HG02678 (cell line): ENCODE data around the gene UBTD1.

Source experiments
- ATAC-seq: cut with Tn5 transposase; IDR thresholded peaks from one replicate; pipeline ENCODE4 v1.9.1; 2021; ENCODE audit warnings: mild to moderate bottlenecking, moderate library complexity; ENCODE audit not compliant: unreplicated experiment

Gene UBTD1

DNA sequence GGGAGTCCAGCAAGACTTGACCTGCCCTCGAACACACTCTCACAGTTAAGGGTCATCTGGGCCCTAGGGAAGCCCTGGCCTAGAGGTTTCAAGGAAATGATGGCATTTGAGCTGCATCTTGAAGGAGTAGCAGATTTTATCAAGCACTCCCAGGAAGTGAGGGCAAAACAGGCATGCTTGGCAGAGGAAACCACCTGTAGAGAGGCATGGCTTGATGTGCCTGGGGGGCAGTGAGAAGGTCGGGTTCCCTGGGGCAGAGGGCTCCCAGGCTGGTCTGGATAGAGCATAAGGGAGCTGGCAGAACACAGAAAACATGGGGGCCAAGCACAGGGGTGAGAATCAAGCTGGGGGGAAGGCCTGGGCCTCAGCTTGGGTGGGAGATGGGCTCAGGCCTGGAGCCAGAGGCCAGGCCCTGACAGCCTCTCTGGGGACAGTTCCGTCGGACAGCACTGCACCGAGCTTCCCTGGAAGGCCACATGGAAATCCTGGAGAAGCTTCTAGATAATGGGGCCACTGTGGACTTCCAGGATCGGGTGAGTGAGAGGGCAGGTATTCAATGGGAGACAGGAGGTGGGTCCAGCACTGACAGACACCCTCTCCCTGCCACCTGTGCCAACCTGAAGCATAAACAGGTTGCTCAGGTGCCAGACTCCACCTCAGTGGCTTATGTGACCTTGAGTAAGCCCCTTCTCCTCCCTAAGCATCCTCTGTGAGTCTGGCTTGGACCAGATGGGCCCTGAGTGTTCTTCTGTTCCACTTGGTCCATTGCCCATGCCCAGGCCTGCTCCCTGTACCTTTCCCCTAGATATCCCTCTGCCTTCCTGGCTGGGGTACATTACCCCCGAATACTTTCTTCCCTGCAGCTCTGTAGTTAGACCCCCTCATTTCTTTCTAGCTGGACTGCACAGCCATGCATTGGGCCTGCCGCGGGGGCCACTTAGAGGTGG is 82.0 kb downstream of the UBTD1 start:
- ATAC-seq, result no peak

DNA sequence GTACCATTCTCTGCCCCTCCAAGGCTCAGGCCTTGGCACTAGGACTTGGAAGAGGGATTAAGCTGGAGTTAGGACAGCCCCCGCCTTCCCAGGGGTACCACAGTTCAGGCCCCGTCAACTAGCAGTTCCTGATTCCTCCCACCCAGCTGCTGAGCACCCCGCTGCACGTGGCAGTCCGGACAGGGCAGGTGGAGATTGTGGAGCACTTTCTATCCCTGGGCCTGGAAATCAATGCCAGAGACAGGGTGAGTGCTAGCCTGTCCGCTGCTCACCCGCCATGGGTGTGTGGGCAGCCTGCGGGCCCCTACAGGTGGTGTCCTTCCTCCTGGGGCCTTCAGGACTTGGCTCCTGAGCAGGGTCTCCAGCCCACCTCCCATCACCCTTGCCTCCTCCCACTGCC is 83.4 kb downstream of the UBTD1 start:
- no peak for ATAC-seq

DNA sequence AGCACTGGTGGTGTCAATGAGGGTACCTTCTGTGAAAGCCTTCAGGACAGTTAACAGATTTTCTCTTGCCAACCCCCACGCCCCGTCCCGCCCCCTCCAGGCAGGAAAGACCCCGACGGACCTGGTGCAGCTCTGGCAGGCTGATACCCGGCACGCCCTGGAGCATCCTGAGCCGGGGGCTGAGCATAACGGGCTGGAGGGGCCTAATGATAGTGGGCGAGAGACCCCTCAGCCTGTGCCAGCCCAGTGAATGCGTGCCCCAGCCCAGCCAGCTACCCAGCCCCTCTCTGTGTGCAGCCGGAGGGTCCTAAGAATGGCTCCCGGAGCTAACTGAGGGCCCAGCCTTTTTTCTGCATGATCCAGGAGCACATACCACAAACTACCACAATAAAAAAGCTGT is 84.8 kb downstream of the UBTD1 start:
- ATAC-seq, result no peak

DNA sequence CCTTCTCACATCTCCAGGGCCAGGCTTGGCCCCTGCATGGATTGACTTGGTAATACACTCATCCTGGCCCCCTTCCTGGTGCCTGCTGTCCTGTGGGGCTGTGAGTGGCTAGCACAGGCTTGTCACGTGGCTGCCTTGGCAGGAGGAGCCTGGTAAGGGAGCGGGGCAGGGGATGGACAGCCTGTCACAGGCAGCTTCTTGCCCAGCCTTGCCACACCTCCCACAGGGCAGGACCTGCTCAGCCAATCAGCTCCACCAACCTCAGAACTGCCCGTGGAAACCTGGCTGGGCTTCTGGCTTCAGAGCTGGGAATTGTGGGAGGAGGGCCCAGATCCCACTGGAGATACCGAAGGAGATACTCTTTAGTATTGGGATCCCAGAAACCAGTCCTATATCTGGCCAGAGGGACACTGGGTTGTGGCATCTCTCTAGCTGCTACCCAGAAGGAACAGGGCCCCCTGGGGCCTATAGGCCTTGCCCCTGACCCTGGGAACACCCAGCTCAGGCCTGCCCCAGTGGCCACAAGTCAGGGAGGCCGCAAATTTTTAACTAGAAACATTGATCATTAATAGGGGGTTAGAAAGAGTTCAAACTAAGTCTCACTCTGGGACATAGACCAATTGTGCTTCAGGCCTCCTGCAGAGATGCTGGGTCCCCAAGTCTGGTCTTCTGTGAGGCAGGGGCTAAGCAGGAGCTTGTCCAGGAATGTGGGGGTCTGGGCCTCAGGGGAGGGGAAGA is 85.5 kb downstream of the UBTD1 start, which contains the start of gene HOGA1:
TSS of gene HOGA1 (plus strand) at position 330 of the 738 bp plus-strand sequence. CDS start at position 645, 315 bp downstream.
- ATAC-seq, result no peak

DNA sequence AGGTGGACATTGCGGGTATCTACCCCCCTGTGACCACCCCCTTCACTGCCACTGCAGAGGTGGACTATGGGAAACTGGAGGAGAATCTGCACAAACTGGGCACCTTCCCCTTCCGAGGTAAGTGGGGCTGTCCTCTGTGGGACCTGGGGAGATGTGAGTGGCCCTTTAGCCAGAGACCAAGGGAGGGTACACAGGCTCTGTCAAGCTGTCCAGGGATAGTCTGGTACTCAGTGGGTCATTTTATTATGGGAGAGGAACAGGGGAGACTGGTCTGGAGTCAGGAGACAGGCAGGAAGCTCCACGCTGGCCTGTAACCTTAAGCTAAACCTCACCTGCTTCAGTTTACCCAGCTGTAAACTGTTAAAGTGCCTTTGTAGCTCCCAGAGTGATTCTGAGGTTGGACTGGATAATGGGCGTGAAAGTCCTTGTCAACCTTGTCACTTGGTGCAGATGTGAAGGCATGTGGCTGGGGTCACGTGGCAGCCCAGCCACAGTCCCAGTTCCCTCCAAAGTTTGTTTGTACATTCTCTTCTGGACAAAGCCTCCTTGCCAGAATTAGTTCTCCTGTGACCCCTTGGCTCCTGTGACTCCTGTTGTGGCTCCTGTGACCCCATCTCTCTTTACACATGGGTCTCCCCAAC is 86.2 kb downstream of the UBTD1 start:
- ATAC-seq, result no peak

DNA sequence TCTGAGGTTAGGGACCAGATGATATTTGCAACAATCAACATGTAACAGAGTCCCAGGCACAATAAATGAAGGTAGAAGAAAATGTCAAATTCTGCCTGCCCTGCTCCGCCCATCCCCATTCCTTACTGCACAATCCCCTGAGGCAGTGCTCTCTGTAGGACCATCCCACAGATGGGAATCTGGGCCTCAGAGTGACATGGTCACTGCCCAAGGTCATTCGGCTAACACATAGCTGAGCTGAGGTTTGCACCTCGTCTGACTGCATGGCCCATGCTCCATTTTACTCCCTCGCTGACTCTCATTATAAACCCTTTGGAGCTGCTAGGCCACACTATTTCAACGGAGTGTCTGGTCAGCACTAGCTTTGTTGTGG is 86.7 kb downstream of the UBTD1 start:
- no peak for ATAC-seq

DNA sequence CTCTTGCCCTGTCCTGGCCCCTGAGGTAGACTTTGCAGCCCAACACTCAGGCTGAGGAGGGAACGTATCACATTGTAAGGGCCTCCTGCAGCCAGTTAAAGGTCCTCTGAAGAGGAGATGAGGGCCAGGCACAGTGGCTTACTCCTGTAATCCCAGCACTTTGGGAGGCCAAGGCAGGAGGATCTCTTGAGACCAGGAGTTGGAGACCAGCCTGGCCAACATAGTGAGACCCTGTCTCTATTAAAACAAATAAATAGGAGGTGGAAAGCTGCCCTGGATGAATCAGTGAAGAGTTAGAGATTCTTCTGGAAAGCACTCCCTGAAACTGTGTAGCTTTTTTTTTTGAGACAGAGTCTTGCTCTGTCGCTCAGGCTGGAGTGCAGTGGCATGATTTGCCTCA is 88.5 kb downstream of the UBTD1 start:
- no peak for ATAC-seq

DNA sequence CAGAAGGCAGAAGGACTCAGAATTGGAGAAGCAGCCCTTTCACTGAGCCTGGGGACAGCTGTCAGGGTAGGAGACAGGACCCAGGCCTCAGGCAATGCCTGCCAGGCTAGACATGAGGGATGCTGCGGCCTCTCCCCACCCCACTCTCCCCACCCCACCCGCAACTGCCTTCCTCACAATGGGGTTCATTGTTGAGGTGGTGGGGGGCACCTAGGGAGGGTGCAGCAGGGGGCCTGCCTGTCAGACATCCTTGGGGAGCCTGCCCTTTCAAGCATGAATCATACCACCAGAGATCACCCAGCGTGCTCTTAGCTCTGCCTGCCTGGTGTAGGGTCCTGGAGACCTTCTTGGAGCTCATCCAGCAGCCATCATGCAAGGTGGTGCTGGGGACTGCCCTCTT is 90.8 kb downstream of the UBTD1 start, which contains the start of gene C10orf62:
TSS of gene C10orf62 (plus strand) at position 243 of the 400 bp plus-strand sequence. CDS start 177 bp downstream, outside the sequence.
- ATAC-seq, result no peak

DNA sequence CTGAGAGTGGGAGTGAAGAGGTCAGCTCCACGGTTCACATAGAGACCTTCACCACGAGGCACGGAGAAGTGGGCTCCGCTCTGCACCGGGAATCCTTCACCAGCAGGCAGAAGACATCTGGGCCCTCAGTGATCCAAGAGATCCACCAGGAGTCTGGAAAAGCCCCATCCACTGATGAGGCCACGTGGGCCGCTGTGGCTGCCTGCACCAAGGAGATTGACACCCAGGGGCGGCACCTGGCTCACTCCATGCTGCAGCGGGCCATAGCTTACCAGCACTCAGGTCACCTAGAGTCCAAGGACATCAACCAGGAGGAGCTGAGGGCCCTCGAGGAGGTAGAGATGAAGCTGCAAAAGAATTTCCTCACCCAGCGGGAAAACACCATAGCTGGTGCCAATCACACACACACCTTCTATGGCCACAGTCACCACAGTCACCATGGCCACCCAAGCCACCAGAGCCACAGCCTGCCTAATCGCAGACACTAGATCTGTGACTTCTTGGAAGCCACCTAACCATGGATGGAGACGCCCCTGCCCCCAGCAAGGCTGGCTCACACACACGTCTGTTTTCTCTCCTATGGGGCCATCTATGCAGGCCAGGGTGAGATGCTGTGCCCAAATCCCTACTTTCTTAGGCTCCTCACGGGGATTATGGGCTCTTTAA is 91.5 kb downstream of the UBTD1 start:
- ATAC-seq, result no peak

DNA sequence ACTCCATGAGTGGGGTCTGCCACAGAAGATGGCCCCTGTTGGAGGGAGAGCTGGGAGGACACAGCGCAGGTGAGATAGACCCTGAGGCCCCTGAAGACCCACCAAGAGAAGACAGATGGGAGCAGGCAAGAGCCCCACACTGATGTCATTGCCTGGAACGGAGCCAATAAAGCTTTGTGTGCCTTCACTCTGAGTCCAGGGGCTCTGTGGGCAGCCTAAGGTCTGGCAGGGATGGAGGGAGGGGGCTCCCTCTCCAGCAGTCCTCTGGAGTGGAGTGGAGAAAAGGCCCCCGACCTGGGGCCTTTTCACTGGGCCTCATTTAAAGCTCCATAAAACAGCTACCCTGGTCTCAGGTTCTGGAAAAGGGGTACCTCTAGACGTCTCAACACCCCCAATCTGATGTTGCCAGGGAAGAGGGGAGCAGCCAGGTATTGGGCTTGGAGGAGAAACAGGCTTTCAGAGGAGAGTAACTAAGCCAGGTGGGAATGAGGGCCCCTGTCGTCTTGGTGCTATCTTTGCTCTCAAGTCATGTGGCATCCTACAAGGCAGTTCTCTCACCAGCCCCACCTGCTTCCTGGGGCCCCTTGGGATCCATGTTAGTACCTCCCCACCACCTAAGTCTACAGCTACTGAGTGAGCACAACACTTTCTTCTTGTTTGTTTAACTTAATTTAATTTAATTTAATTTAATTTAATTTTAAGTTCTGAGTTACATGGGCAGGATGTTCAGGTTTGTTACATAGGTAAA is 92.2 kb downstream of the UBTD1 start:
- no peak for ATAC-seq

DNA sequence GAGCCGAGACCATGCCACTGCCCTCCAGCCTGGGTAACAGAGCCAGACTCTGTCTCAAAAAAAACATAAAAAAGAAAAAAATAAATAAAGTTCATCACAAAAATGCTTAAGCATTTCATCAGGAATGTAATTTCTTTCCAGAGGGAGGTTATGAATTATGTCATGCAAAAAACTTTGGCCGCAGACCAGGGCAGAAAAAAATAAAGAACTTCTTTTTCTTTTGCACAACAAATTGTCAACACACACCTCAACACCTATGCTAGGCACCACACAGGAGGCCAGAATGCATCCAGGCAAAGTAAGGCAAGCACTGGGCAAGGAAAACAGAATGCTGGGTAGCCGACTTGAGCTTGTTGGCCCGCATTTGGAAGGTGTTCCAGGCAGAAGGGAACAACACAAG is 94.7 kb downstream of the UBTD1 start:
- no peak for ATAC-seq

DNA sequence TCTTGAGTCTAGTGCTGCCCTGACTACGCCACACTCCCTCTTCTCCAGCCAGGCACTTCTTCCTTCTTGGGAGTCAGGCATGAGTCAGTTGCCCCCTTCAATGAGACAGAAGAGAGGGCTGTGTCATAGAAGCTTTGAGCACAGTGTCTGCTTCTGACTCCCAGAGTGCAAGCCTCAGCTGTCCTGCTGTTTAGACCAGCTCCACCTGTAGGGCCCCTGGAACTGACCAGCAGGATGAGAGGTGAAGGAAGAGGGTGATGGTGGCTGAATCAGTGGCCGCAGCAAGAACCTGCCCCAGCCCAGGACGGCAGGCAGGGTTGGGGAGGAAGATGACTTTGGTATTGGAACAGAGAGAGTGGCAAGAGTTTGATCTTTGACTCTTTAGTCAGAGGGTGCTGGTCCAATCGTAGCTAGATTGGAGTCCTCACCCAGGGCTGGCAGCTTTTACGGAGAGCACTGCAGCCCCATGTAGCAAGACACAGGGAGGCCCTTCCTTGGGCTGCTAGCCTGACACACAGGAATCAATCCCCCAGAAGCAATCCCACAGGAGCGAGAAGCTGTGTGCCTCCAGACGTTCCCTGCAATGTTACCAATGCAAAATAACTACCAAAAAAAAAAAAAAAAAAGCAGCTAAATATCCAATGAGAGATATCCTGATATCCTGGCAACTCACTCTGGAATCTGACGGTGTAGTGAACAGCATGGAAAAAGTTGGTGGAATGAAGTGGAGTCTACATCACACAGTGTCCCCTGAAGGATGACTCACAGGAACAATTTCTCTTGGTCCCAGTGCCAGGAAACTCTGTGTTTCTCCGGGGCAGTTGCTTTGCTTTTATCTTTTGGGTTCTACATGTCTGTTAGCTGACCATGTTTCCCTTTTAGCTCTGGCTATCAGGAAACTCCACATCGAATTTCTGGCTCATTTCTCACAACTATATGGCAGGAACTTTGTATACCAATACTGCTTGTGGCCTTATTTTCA is 97.7 kb downstream of the UBTD1 start:
- ATAC-seq, result no peak

DNA sequence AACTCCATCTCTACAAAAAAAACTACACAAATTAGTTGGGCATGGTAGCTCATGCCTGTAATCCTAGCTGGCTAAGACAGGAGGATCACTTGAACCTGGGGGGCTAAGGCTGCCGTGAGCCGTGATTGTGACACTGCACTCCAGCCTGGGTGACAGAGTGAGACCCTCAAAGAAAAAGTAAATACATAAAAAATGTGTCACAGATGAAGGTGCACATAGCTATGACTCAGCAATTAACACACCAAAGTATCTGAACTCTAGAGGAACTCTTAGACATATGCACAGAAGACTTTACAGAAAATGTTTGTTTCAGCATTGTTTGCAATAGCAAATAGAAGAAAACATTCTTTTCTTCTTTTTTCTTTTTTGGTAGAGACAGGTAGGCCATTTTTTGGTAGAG is 99.1 kb downstream of the UBTD1 start:
- no peak for ATAC-seq

DNA sequence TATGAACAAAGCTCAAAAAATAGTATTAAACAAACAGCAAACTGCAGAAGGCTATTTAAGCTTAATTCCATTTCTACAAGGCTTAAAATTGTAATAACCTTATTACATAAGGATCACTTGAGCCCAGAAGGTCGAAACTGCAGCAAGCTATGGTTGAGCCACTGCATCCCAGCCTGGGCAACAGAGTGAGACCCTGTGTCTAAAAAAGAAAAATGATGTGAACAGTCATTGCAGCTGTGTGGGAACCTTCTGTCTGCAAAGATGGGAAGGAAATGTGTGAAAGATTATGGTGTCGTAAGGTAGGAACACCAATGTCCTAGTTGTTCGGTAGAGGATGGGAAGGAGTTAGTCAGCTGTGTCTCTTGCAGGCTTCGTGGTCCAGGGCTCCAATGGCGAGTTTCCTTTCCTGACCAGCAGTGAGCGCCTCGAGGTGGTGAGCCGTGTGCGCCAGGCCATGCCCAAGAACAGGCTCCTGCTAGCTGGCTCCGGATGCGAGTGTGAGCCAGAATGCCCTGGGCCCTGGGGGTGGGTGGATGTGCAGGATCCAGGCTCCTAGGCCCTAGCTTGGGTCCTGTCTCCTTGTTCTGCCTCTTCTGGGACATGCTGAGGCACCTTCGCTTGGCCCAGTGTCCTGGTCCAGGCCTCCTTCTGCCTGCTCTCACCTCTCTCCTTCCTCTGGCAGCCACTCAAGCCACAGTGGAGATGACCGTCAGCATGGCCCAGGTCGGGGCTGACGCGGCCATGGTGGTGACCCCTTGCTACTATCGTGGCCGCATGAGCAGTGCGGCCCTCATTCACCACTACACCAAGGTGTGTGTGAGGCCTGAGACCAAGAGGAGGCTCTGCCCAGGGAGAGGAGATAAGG is 99.9 kb downstream of the UBTD1 start:
- no peak for ATAC-seq

DNA sequence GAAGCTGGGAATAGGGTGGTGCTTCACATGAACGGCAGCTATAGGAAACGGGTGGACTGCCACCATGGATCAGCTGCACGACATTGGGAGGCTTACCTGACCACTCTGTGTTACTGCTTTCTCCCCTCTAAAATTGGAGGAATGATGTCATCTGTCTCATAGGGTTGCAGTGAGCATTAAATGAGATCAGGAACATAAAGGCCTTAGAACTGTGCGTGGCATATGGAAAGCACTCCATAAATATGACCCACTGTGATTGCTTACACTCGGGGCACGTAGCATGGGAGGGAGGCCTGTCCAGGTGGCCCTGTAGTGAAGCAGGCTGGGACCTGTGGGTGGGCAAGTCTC is 100.5 kb downstream of the UBTD1 start:
- no peak for ATAC-seq

DNA sequence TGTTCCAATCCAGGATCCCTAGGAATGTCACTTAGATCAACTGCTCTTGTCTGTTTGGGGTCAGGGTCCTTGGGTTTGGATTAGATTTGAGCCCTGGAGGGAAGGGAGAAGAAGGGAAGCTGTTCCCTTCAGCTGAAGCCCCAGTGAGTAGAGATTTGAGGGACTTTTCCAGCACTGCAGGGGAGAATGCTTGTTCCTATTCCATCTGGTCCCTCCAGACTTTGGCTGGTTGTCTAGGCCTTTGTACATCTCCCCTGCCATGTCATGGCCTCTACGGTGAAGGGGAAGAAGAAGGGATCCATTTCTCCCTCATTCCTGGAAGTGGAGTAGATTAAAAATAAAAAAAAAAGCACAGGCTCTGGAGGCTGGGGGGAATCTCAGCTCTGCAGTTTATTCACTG is 101.9 kb downstream of the UBTD1 start:
- no peak for ATAC-seq

DNA sequence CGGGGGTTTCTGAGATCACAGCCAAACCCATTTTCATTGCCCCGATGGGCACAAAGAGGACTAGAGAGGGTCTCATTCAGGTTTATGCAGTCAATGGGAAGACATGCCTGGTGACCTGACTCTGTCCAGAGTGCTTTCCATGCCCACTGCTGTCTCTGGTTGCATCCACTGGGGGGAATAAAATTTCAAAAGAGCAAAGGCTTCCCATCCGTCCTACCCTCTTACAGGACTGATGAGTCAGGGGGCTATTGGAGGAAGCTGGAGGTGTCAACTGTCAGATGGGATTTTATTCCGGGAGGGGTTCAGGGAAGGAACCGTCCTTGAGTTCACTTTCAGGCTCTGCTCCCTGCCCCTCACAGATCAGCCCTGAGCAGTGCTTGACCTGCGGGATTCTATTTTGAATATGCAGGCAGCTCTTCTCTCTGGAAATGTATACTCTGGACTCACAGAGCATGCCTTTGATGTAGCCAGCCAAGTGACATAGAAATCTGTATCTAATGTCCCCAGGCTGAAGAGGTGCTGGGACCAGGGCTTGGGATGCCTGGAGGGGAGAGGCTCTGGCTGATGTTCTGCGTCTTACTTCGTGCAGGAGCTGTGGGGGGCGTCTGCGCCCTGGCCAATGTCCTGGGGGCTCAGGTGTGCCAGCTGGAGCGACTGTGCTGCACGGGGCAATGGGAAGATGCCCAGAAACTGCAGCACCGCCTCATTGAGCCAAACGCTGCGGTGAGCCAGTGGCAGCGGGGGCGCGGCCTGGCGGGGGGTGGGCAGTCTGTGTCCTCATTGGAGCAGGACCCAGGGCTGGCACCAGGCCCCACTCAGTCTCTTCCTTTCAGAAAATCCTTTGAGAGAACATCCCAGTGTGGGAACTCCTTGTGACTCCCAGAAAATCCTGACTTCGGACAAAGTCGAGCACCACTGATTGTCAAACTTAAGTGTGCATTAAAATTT is 102.8 kb downstream of the UBTD1 start:
- ATAC-seq, result no peak
